GM18873 (cell line): ENCODE measurements around the gene EPS15.

ENCODE experiments used
- ATAC-seq: cut with Tn5 transposase; IDR thresholded peaks from one replicate; pipeline ENCODE4 v1.9.1; 2021; ENCODE audit warnings: mild to moderate bottlenecking, moderate library complexity, moderate number of reproducible peaks; ENCODE audit not compliant: unreplicated experiment, low FRiP score

Gene EPS15

DNA sequence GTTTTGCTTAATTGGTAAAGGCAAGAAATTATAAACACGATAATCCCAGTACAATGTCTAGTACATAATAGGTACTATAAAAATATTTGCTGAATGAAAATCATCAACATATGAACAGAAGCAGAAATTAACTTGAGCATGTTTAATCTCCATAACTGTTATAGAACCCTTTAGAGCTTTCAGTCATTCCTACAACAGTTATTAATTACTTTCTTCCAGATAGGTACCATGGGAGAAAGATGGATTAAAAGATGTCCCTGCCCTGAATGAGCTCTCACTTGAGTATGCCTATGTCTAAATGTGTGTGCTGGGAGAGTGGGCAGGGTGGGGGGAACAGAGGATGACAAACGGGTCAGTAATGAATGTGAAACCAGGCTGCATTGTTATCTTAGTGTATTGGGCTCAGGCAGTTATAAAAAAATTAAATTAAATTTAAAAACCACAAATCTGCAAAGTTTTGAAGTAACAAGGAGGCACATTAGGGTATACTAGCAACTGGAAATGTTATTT lies 2.4 kb downstream of the EPS15 start:
- no peak for ATAC-seq

DNA sequence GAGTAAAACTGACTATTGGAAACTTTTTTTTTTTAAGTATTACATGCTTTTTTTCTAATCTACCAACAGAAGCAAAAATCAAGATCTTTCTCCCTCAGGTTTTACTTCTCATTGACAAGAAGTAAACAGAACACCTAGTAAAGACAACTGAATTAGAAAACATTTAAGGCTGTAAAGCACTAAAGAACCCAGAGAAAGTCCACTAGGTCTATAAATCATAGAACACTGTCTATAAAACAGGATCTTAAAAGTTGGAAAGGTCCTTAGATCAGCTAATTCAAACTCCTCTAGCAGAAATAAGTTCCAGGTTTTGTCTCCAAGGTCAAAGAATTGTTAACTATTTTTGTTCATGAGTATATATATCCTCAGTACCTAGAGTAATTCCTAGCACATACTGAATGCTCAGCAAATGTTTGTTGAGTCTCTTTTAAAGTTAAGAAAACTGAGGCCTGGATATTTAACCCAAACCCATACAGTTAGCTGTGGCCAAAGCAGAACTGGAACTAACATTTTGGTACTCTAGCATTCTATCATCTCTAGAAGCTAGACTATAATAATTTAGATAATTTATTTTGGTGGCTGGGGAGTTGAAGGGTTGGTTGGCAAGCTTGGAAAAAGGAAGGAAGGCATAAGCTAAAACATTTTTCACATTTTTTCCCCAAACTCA lies 3.0 kb downstream of the EPS15 start:
- ATAC-seq, result no peak

DNA sequence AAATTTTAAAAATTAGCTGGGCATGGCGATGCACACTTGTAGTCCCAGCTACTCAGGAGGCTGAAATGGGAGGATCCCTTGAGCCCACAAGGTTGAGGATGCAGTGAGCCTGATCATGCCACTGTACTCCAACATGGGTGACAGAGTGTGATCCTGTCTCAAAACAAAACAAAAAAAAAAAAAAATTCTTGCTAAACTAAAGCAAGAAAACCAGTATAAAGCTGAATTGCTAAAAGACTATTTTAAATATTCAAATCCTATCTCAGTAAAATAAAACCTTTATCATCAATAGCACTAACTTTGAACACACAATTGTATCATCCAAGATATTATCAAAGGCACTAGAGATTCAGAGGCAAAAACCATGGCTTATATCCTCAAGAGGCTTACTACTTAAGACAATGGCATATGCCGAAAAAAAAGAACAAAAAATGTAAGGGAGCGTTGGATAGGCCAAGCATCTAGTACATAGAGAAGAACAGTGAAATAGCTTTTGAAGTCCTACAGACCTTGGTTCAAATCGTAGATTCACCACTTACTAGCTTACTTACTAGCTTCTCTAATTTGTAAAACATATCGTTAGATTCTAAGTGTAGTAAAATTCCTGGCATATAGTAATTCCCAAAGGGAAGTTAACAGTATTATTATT lies 3.6 kb downstream of the EPS15 start:
- ATAC-seq, result no peak

GRCh38 chr1:51514733-51515132 lies 4.3 kb downstream of the EPS15 start:
- ATAC-seq, result no peak

- ATAC-seq, result no peak
Observed at GRCh38 chr1:51512606-51513005, 6.5 kb downstream of the EPS15 start.

DNA sequence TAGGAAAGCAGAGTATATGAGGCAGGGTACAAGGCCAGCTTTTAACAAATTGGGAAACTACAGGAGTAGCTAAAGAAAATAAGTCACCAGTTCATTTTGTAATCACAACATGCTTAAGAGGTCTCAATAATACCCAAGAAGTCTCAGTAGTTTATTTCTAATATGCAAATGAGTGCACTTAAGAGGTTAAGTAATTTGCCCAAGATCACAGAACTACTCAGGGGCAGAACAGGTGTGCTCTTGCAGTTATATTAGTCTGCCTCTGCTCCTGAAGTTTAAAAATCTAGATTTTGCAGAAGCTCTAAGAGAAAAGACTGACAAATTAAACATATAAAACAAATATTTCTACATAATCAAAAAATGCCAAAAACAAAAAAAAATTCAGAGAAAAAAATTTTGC lies 6.9 kb downstream of the EPS15 start:
- no peak for ATAC-seq

GRCh38 chr1:51509773-51510172 lies 9.3 kb downstream of the EPS15 start:
- no peak for ATAC-seq

GRCh38 chr1:51506537-51506936 lies 12.5 kb downstream of the EPS15 start:
- no peak for ATAC-seq

- ATAC-seq, result no peak
Observed at GRCh38 chr1:51504806-51505525, 14.1 kb downstream of the EPS15 start.

DNA sequence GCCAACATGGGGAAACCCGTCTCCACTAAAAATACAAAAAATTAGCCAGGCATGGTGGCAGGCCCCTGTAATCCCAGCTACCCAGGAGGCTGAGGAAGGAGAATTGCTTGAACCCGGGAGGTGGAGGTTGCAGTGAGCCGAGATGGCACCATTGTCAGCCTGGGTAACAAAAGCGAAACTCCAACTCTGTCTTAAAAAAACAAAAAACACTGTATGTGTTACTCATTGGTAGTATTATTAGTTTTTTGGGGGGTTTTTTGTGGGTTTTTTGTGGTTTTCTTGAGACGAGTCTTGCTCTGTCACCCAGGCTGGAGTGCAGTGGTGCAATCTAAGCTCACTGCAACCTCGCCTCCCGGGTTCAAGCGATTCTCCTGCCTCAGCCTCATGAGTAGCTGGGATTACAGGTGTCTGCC lies 17.8 kb downstream of the EPS15 start:
- peak; percentile 61 for ATAC-seq

- ATAC-seq, result no peak
Observed at GRCh38 chr1:51499694-51500093, 19.4 kb downstream of the EPS15 start.

- ATAC-seq, result no peak
Observed at GRCh38 chr1:51498924-51499323, 20.1 kb downstream of the EPS15 start.

- ATAC-seq, result no peak
Observed at GRCh38 chr1:51497340-51497739, 21.7 kb downstream of the EPS15 start.

- no peak for ATAC-seq
Observed at GRCh38 chr1:51494138-51494830, 24.8 kb downstream of the EPS15 start.

- no peak for ATAC-seq
Observed at GRCh38 chr1:51491166-51491981, 27.7 kb downstream of the EPS15 start.

GRCh38 chr1:51489472-51489871 lies 29.6 kb downstream of the EPS15 start:
- no peak for ATAC-seq

- ATAC-seq, result no peak
Observed at GRCh38 chr1:51488372-51489050, 30.6 kb downstream of the EPS15 start.

GRCh38 chr1:51487628-51488027 lies 31.4 kb downstream of the EPS15 start:
- no peak for ATAC-seq

DNA sequence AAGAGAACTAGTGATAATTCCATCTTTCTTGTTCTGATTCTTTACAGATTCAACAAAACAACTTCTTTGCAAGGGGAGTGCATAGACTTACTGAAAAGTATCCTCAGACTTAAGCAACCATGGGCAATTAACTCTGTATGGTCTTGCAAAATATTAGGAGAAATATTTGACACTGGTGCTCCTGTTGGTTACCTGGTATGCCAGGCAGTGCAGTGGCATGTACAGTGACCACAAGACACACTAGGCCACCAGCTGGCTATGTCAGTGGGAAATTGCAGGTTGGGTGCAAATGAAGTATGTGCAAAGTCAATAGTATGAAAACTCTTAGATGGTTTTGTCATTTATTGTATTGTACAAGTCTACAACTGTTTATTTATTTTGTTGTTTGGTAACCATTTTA lies 34.5 kb downstream of the EPS15 start:
- no peak for ATAC-seq

GRCh38 chr1:51482881-51483280 lies 36.2 kb downstream of the EPS15 start:
- ATAC-seq, result no peak
